Measurements from ENCODE around the gene TAF6L. TPM values are rescaled to one million over a fixed set of nuclear protein-coding genes. Genes with fewer than 3 reads are reported as not detected.
"Not testable (repeated sequence)": the region's sequence is repeated elsewhere in the genome, so short reads cannot be mapped to it uniquely, and the experiment has no call there.

The TAF6L gene, protein sequence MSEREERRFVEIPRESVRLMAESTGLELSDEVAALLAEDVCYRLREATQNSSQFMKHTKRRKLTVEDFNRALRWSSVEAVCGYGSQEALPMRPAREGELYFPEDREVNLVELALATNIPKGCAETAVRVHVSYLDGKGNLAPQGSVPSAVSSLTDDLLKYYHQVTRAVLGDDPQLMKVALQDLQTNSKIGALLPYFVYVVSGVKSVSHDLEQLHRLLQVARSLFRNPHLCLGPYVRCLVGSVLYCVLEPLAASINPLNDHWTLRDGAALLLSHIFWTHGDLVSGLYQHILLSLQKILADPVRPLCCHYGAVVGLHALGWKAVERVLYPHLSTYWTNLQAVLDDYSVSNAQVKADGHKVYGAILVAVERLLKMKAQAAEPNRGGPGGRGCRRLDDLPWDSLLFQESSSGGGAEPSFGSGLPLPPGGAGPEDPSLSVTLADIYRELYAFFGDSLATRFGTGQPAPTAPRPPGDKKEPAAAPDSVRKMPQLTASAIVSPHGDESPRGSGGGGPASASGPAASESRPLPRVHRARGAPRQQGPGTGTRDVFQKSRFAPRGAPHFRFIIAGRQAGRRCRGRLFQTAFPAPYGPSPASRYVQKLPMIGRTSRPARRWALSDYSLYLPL
- total RNA-seq, result 7.3 TPM

DNA sequence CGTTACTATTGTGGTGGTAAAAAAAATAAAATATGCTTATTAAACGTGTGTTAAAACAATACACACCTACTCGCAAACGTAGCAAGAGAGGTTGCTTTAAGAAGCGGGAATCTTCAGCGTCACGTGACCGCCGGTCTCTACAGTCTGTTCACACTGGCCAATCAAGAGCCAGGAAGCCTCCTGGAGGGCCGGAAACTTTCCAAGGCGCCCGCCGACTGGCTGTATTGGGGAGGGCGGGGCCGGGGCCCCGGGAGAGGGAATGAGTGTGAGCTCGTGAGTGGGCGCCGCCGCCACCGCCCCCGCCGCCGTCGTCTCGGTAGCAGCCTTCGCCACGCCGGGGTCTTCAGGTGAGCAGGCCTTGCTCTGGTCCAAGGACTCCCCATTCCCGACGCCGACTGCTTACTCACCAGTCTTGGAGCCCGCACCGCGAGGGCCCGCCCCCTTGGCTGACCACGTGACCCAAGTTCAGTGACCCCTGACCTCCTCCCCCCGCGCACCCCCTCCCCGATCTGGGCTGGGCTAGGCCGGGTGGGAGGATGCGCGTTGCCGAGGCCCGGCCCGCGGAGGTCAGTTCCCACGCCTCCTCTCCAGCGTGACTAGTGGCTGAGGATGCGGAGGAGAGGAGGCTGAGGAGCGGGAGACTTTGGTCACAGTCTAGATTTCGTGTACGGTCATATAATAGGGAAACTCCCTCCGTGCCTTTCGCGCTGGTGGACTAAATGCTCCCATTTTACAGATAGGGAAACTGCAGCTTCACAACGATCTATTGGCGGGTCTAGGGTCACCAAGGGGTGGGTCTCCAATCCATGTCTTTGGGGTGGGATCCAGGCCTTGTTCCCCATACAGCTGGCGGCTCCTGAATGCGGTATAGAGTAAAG lies at the start of gene TAF6L:
Gene TAF6L, plus strand, starts transcription at position 253 of the 878 bp plus-strand sequence. CDS start 4,388 bp downstream, outside the sequence.
- Histone ChIP-seq H3K4me1 (ENCODE audit: insufficient read depth, low read length) (peaks cover 32% of the 10 kb centered on the region), H3K27me3 (ENCODE audit: insufficient read depth, low read length) (no peaks in the 10 kb centered on the region), H3K9me3 (ENCODE audit: low read depth, low read length) (no peaks in the 10 kb centered on the region), H3K4me3 (ENCODE audit: low read length) (peak within 1 kb of the TSS; percentile 66)

GRCh38 chr11:62721994-62722393 lies 49.2 kb upstream of the TAF6L start:
- Histone ChIP-seq H3K4me1 (ENCODE audit: insufficient read depth, low read length) (peaks cover 32% of the 10 kb centered on the region), H3K9me3 (ENCODE audit: low read depth, low read length) (no peaks in the 10 kb centered on the region), H3K4me3 (ENCODE audit: low read length) (no peak overlapping the region), H3K27me3 (ENCODE audit: insufficient read depth, low read length) (no peaks in the 10 kb centered on the region)

GRCh38 chr11:62724171-62724570 lies 47.0 kb upstream of the TAF6L start:
- no peaks in the 10 kb centered on the region for H3K27me3 ChIP-seq (ENCODE audit: insufficient read depth, low read length)
- H3K4me1 ChIP-seq (ENCODE audit: insufficient read depth, low read length), result peaks cover 33% of the 10 kb centered on the region
- no peak overlapping the region for H3K4me3 ChIP-seq (ENCODE audit: low read length)

GRCh38 chr11:62725646-62726045 lies 45.5 kb upstream of the TAF6L start:
- H3K27me3 ChIP-seq (ENCODE audit: insufficient read depth, low read length), result no peaks in the 10 kb centered on the region
- peak overlapping the region; percentile 99 for H3K4me3 ChIP-seq (ENCODE audit: low read length)
- peaks cover 48% of the 10 kb centered on the region for H3K4me1 ChIP-seq (ENCODE audit: insufficient read depth, low read length)
- H3K9me3 ChIP-seq (ENCODE audit: low read depth, low read length), result no peaks in the 10 kb centered on the region

More at GRCh38 chr11:62724171-62724570, 47.0 kb upstream of the TAF6L start:
- H3K9me3 ChIP-seq (ENCODE audit: low read depth, low read length), result no peaks in the 10 kb centered on the region

- H3K27me3 ChIP-seq (ENCODE audit: insufficient read depth, low read length), result no peaks in the 10 kb centered on the region
- H3K9me3 ChIP-seq (ENCODE audit: low read depth, low read length), result no peaks in the 10 kb centered on the region
- H3K4me1 ChIP-seq (ENCODE audit: insufficient read depth, low read length), result peaks cover 48% of the 10 kb centered on the region
- peak overlapping the region; percentile 99 for H3K4me3 ChIP-seq (ENCODE audit: low read length)
Observed at GRCh38 chr11:62726156-62726914, 44.9 kb upstream of the TAF6L start.

GRCh38 chr11:62726915-62727164 lies 44.4 kb upstream of the TAF6L start:
- peaks cover 48% of the 10 kb centered on the region for H3K4me1 ChIP-seq (ENCODE audit: insufficient read depth, low read length)
- peak overlapping the region; percentile 99 for H3K4me3 ChIP-seq (ENCODE audit: low read length)
- H3K27me3 ChIP-seq (ENCODE audit: insufficient read depth, low read length), result no peaks in the 10 kb centered on the region
- H3K9me3 ChIP-seq (ENCODE audit: low read depth, low read length), result no peaks in the 10 kb centered on the region

- H3K9me3 ChIP-seq (ENCODE audit: low read depth, low read length), result no peaks in the 10 kb centered on the region
- H3K4me3 ChIP-seq (ENCODE audit: low read length), result peak within 1 kb of the TSS; percentile 99
- no peaks in the 10 kb centered on the region for H3K27me3 ChIP-seq (ENCODE audit: insufficient read depth, low read length)
- peaks cover 49% of the 10 kb centered on the region for H3K4me1 ChIP-seq (ENCODE audit: insufficient read depth, low read length)
Observed at GRCh38 chr11:62727165-62727871, 43.9 kb upstream of the TAF6L start, which contains the start of gene HNRNPUL2. TSS of gene HNRNPUL2 (minus strand) at chr11:62727457. CDS start at chr11:62727156, 301 bp downstream.

GRCh38 chr11:62727872-62728170 lies 43.4 kb upstream of the TAF6L start:
- peaks cover 53% of the 10 kb centered on the region for H3K4me1 ChIP-seq (ENCODE audit: insufficient read depth, low read length)
- H3K9me3 ChIP-seq (ENCODE audit: low read depth, low read length), result no peaks in the 10 kb centered on the region
- no peaks in the 10 kb centered on the region for H3K27me3 ChIP-seq (ENCODE audit: insufficient read depth, low read length)
- peak overlapping the region; percentile 99 for H3K4me3 ChIP-seq (ENCODE audit: low read length)

DNA sequence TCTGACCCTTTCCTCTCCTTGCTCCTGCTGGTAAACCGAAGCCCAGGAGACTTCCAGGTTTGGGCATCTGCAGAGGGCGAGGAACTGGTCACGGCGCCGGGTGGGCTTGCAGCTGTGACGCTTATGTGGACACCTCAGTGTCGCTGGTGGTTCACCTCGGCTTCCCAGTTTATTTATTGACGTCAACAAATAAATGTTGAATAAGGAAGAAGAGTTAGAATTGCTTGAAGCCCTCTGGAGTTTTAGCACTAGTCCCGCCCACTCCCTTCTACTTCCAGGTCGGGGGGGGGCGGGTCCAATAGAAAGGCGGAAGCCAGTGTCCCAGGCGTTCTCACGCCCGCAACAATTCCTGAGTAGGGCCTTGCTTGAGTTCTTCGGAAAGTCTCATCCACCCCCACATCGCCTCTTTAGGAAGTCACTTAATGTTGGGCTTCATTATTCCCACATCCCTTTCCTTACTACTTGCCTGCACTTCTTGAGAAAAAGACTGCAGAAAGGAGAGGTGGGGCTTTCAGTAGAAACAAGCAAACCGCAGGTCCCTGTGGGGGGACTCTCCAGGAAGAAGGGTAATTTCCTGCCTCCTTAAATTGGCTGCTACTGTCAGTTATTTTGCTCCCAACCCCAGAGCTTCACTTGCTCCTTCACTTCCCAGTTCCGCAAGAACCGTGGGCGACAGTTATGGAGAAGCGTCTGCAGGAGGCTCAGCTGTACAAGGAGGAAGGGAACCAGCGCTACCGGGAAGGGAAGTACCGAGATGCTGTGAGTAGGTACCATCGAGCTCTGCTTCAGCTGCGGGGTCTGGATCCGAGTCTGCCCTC lies 42.8 kb upstream of the TAF6L start, which contains the start of gene TTC9C:
Gene TTC9C, plus strand, starts transcription at position 316 of the 818 bp plus-strand sequence. Its CDS starts 363 bp downstream, at position 679.
- Histone ChIP-seq H3K4me1 (ENCODE audit: insufficient read depth, low read length) (peaks cover 51% of the 10 kb centered on the region), H3K27me3 (ENCODE audit: insufficient read depth, low read length) (no peaks in the 10 kb centered on the region), H3K4me3 (ENCODE audit: low read length) (peak within 1 kb of the TSS; percentile 99), H3K9me3 (ENCODE audit: low read depth, low read length) (no peaks in the 10 kb centered on the region)

DNA sequence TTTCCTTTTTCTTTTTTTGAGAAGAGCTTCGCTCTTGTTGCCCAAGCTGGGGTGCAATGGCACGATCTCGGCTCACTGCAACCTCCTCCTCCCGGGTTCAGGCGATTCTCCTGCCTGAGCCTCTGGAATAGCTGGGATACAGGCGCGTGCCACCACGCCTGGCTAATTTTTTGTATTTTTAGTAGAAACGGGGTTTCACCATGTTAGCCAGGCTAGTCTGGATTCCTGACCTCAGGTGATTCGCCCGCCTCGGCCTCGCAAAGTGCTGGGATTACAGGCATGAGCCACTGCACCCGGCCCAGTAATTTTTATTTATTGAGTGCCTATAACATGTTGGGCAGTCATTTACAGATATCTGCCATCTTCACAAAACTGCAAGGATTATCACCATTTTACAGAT lies 41.1 kb upstream of the TAF6L start:
- not testable (repeated sequence) for H3K9me3 ChIP-seq (ENCODE audit: low read depth, low read length); H3K4me3 ChIP-seq (ENCODE audit: low read length); H3K27me3 ChIP-seq (ENCODE audit: insufficient read depth, low read length)
- peaks cover 35% of the 10 kb centered on the region for H3K4me1 ChIP-seq (ENCODE audit: insufficient read depth, low read length)

DNA sequence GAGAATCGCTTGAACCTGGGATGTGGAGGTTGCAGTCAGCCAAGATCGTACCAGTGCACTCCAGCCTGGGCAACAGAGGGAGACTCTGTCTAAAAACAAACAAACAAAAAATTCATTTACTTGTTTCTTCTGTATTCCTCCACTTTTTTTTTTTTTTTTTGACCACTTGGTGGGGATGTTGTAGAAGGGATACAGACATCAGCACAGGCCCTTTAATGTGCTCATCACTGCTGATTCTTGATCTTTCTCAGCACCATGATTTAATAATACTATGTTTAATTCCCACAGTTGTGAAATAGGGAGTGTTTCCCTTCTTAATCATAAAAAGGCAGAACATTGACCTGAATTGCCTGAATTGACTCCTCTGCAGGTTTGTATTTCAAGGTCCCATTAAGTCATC lies 38.4 kb upstream of the TAF6L start:
- peaks cover 21% of the 10 kb centered on the region for H3K4me1 ChIP-seq (ENCODE audit: insufficient read depth, low read length)
- no peaks in the 10 kb centered on the region for H3K9me3 ChIP-seq (ENCODE audit: low read depth, low read length)
- no peaks in the 10 kb centered on the region for H3K27me3 ChIP-seq (ENCODE audit: insufficient read depth, low read length)
- H3K4me3 ChIP-seq (ENCODE audit: low read length), result no peak overlapping the region

GRCh38 chr11:62737196-62737595 lies 34.0 kb upstream of the TAF6L start:
- Histone ChIP-seq H3K9me3 (ENCODE audit: low read depth, low read length) (no peaks in the 10 kb centered on the region), H3K4me1 (ENCODE audit: insufficient read depth, low read length) (peaks cover 5% of the 10 kb centered on the region), H3K27me3 (ENCODE audit: insufficient read depth, low read length) (no peaks in the 10 kb centered on the region), H3K4me3 (ENCODE audit: low read length) (no peak overlapping the region)

DNA sequence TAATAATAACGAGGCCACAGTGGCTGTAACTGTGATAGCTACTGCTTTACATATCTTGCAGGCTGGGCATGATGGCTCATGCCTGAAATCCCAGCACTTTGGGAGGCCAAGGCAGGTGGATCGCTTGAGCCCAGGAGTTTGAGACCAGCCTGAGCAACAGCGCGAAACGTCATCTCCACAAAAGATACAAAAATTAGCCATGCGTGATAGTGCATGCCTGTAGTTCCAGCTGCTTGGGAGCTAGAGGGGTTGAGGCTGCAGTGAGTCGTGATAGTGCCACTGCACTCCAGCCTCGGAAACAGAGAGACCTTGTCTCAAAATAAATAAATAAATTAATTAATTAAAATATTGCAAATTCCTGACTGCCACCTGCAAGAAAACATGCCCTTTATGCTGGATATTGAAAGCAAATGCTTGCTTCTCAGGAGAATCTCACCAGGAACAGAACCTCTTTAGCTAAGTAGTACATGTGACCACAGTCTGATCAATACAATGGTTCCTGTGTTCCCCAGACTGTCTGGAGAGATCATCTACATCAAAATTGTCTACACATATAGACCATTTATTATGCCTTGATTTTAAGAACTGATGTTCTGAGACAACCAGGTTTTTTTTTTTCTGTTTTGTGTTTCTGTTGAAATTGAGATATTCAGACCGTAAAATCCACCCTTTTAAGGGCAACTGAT lies 23.6 kb upstream of the TAF6L start:
- H3K9me3 ChIP-seq (ENCODE audit: low read depth, low read length), result no peaks in the 10 kb centered on the region
- no peak overlapping the region for H3K4me3 ChIP-seq (ENCODE audit: low read length)
- no peaks in the 10 kb centered on the region for H3K27me3 ChIP-seq (ENCODE audit: insufficient read depth, low read length)
- H3K4me1 ChIP-seq (ENCODE audit: insufficient read depth, low read length), result peaks cover 11% of the 10 kb centered on the region
